Heart left ventricle (tissue), 16 donors: ENCODE data around the gene ULK1. TPM values are rescaled to one million over a fixed set of nuclear protein-coding genes. Genes with fewer than 3 reads are reported as not detected.
A peak's percentile ranks its signal among the peaks of the same experiment; 100 is the strongest.

Experiments
- ATAC-seq, 4 donors: fragments of 200-7000 bp; cut with Tn5 transposase; one replicate each; pipeline ENCODE4 v1.9.1; 2020 to 2022; ENCODE audit warnings: moderate library complexity in 4 of 4, mild to moderate bottlenecking in 3 of 4, moderate number of reproducible peaks in 1 of 4
- DNase-seq, 5 donors: peaks; one replicate each; pipeline ENCODE4 v3.0.0-alpha.2; 2020
- H3K27ac ChIP-seq, 12 donors: fragments of 200-600 bp; sonication (generic) in 4 of 12; one replicate each; pipeline versions ENCODE4 v1.5.0 to v1.8.0; 2016 to 2022; ENCODE audit warnings: mild to moderate bottlenecking in 2 of 12
- H3K27me3 ChIP-seq, 9 donors: fragments of 200-600 bp; sonication (generic) in 2 of 9; one replicate each; pipeline versions ENCODE4 v1.5.1 to v1.8.0; 2016 to 2022; ENCODE audit warnings: mild to moderate bottlenecking in 3 of 9
- H3K36me3 ChIP-seq, 9 donors: fragments of 200-600 bp; sonication (generic) in 2 of 9; one replicate each; pipeline versions ENCODE4 v1.5.0 to v1.8.0; 2018 to 2022; ENCODE audit warnings: mild to moderate bottlenecking in 2 of 9
- H3K4me1 ChIP-seq, 12 donors: fragments of 200-600 bp; sonication (generic) in 4 of 12; one replicate each; pipeline versions ENCODE4 v1.5.0 to v1.8.0; 2016 to 2022; ENCODE audit warnings: mild to moderate bottlenecking in 3 of 12
- H3K4me3 ChIP-seq, 12 donors: fragments of 200-600 bp; sonication (generic) in 4 of 12; one replicate each; pipeline versions ENCODE4 v1.5.0 to v1.8.0; 2017 to 2022; ENCODE audit warnings: mild to moderate bottlenecking in 9 of 12, moderate library complexity in 4 of 12
- H3K9me3 ChIP-seq, 12 donors: fragments of 200-600 bp; sonication (generic) in 4 of 12; one replicate each; pipeline versions ENCODE4 v1.5.0 to v1.8.0; 2016 to 2022; ENCODE audit warnings: mild to moderate bottlenecking in 1 of 12
- CTCF ChIP-seq, 12 donors: fragments of 200-600 bp; sonication (generic) in 4 of 12; IDR thresholded peaks; one replicate each; pipeline versions ENCODE4 v1.5.0 to v1.8.0; 2018 to 2022; ENCODE audit warnings: antibody characterized with exemption in 12 of 12, mild to moderate bottlenecking in 5 of 12
- POLR2A ChIP-seq, 2 donors: fragments of 450-650 bp; IDR thresholded peaks; one replicate each; pipeline ENCODE4 v1.6.1; 2017; ENCODE audit warnings: antibody characterized with exemption in 2 of 2, mild to moderate bottlenecking in 2 of 2, moderate library complexity in 2 of 2
- WGBS, 4 donors: extraction: QIAGEN DNeasy Blood & Tissue Kit in 2 of 4; methylation state at CpG; one replicate each; pipeline versions ENCODE4 v1.1.5 to v1.1.7; 2013 to 2018; 5-methylcytosine and 5-hydroxymethylcytosine counted together
- intact Hi-C, 10 donors: fragments of 100-400 bp; cut with DNase I; formaldehyde crosslinking; loops; one replicate each; pipeline versions ENCODE4 v1.11.1 to v1.14.2; 2022
- polyA plus RNA-seq, 2 donors: library from polyadenylated mRNA; stranded (reverse); fragments of 200-250 nt; gene quantifications; one replicate each; pipeline ENCODE4 v1.2.3, GENCODE V29; 2013
- total RNA-seq, 9 donors: library from RNA; depleted of rRNA in 2 of 9; stranded (reverse); fragments of >200 nt in 2 of 9; fragmentation: NEBNext Ultra II Directional in 3 of 9; extraction: Animal tissue kit (Norgen Biotek cat#: 25700) in 3 of 9; gene quantifications; one replicate each; pipeline versions ENCODE4 v1.1.0 to v1.2.4, GENCODE V29; 2016 to 2023
- donor health status: ischemic (EF 13 %, LVEDD 7.1; RV severe dilation, severe dysfunction).
- donor health status: healthy with polysubstance abuse.
- donor health status: DM: no; HTN: yes; CAD: no.
- donor health status: DM: no; HTN: no; CAD: no.
- donor health status: ischemic (EF 25% LVEDD 6.9; RV normal size, moderate dysfunction).
- donor health status: ischemic (EF 25% LVEDD 5.7; RV mildly dilated, moderate dysfunction).
- donor health status: healthy.
- donor health status: DM: yes; HTN: yes; CAD: no.
- donor health status: ischemic (EF 35%, LVEDD 5.7; RV mildly dilated, moderate dysfunction).
- donor health status: nonischemic (EF 11% LVEDD 7.7; RV severe dilation, severe dysfunction).
- donor health status: DM: yes; HTN: yes; CAD: no.
- donor health status: PGD.
- donor health status: ischemic (EF 29% LVEDD 5.4; RV normal size, mild dysfunction).
- donor health status: nonischemic (EF 23%, LVEDD 6.1; RV moderate dilation, normal function).

The ULK1 gene
- total and polyA plus RNA-seq, 11 donors: 21.9 to 56.0 (median 41.8) TPM

GRCh38 chr12:131940141-131940547 is 45.7 kb downstream of the ULK1 start:
- Histone ChIP-seq H3K36me3 (peaks cover 0 to 88% (median 50%) of the 10 kb centered on the region in 9 donors), H3K27ac (no peak overlapping the region)
- 89 to 92% (median 90%) methylated on average over 8 of the region's 8 CpGs for WGBS, 4 donors

GRCh38 chr12:131941116-131941986 is 46.9 kb downstream of the ULK1 start:
- H3K9me3 ChIP-seq: no peaks in the 10 kb centered on the region
- no peak for TF ChIP-seq CTCF (IDR thresholded peaks at IDR 0.05)
- peaks cover 0 to 77% (median 46%) of the 10 kb centered on the region in 9 donors for H3K36me3 ChIP-seq
- DNase-seq (peak in 1 of 5 donors; percentile 16), ATAC-seq (no peak)
- H3K4me1 ChIP-seq: no peaks in the 10 kb centered on the region
- 94 to 97% (median 95%) methylated on average over 30 to 46 of the region's 46 CpGs for WGBS, 4 donors
- no peak overlapping the region for H3K4me3 ChIP-seq
- H3K27me3 ChIP-seq: no peaks in the 10 kb centered on the region
- intact Hi-C loops: loop anchor here in 4 of 10 donors (10.0 kb wide), 4 partner anchors 87 to 227 kb away; partner anchors contain the start of gene SFSWAP (in 1 of the 4)
- no peak overlapping the region for H3K27ac ChIP-seq

More at GRCh38 chr12:131940141-131940547, 45.7 kb downstream of the ULK1 start:
- DNase-seq (peak in 1 of 5 donors; percentile 6), ATAC-seq (no peak)
- intact Hi-C loops: loop anchor here in 4 of 10 donors (10.0 kb wide), 4 partner anchors 85 to 225 kb away; partner anchors contain the start of gene SFSWAP (in 1 of the 4)
- Histone ChIP-seq H3K4me1 (no peaks in the 10 kb centered on the region), H3K4me3 (no peak overlapping the region), H3K9me3 (no peaks in the 10 kb centered on the region), H3K27me3 (no peaks in the 10 kb centered on the region)
- no peak for TF ChIP-seq CTCF (IDR thresholded peaks at IDR 0.05)
- TF ChIP-seq POLR2A (IDR thresholded peaks at IDR 0.05): no peak

GRCh38 chr12:131941987-131942341 is 47.5 kb downstream of the ULK1 start:
- Histone ChIP-seq H3K27me3 (no peaks in the 10 kb centered on the region), H3K4me3 (no peak overlapping the region), H3K9me3 (no peaks in the 10 kb centered on the region), H3K4me1 (no peaks in the 10 kb centered on the region), H3K36me3 (peaks cover 0 to 75% (median 46%) of the 10 kb centered on the region in 9 donors), H3K27ac (no peak overlapping the region)
- 93 to 97% (median 94%) methylated on average over 6 to 7 of the region's 7 CpGs for WGBS, 4 donors
- intact Hi-C loops: loop anchor here in 4 of 10 donors (10.0 kb wide), 4 partner anchors 87 to 227 kb away; partner anchors contain the start of gene SFSWAP (in 1 of the 4)
- peak in 1 of 5 donors; percentile 9 for DNase-seq
- no peak for ATAC-seq
- TF ChIP-seq CTCF (IDR thresholded peaks at IDR 0.05): no peak

- Histone ChIP-seq H3K4me1 (peaks cover 0 to 4% (median 0%) of the 10 kb centered on the region in 12 donors), H3K4me3 (no peak overlapping the region), H3K9me3 (no peaks in the 10 kb centered on the region), H3K27me3 (no peaks in the 10 kb centered on the region), H3K36me3 (peaks cover 0 to 73% (median 42%) of the 10 kb centered on the region in 9 donors), H3K27ac (no peak overlapping the region)
- ATAC-seq (no peak), DNase-seq (peak in 1 of 5 donors; percentile 10)
- intact Hi-C loops: loop anchor here in 4 of 10 donors (10.0 kb wide), 4 partner anchors 88 to 228 kb away; partner anchors contain the start of gene SFSWAP (in 1 of the 4)
- TF ChIP-seq CTCF (IDR thresholded peaks at IDR 0.05) (no peak), POLR2A (IDR thresholded peaks at IDR 0.05) (no peak)
- WGBS, 4 donors: 93 to 96% (median 94%) methylated on average over 12 of the region's 12 CpGs
These were observed 48.2 kb downstream of the ULK1 start for GRCh38 chr12:131942671-131943070.
